HEK293 (cell line): ENCODE data around the gene TMEM220.

Experiments used
- ZNF677 ChIP-seq: fragments of 450-650 bp; IDR thresholded peaks from 2 replicates; pipeline ENCODE4 v1.5.0; 2018; ENCODE audit warnings: missing biosample characterization, mild to moderate bottlenecking, missing genetic modification characterization, moderate library complexity
- TF ChIP-seq, protein P1 (sequence below): fragments of 450-650 bp; formaldehyde crosslinking; IDR thresholded peaks from 2 replicates; pipeline ENCODE4 v1.5.1; 2017; ENCODE audit warnings: missing biosample characterization, missing genetic modification characterization

DNA sequence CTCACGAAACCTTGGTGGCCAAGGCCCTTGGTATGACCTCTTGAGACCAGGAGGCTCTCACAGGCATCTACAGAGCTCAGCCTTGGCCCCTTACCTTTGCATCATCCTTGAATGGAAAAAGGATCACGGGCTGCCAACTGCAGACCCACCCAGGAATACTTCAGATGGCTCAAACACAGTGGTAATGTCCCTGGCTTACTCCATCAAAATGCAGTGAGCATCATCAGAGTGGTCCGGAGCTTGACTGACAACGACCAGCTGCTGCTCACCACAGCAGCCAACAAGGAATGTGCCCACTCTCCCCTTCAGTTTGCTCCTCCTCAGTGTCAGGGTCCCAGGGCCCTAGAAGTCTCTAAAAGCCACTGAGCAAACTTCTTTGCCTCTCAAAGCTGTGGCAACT is 55.1 kb downstream of the TMEM220 start:
- TF ChIP-seq, protein P1, sequence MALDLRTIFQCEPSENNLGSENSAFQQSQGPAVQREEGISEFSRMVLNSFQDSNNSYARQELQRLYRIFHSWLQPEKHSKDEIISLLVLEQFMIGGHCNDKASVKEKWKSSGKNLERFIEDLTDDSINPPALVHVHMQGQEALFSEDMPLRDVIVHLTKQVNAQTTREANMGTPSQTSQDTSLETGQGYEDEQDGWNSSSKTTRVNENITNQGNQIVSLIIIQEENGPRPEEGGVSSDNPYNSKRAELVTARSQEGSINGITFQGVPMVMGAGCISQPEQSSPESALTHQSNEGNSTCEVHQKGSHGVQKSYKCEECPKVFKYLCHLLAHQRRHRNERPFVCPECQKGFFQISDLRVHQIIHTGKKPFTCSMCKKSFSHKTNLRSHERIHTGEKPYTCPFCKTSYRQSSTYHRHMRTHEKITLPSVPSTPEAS (tag by site-specific recombination) = no peak
- no peak for TF ChIP-seq ZNF677 (tag by site-specific recombination)
